HEK293T (cell line): ENCODE results near the gene ZSCAN4.

ENCODE experiments used
- CTBP1 ChIP-seq: fragments of 450-650 bp; IDR thresholded peaks from 2 replicates; pipeline ENCODE4 v1.6.1; 2016; ENCODE audit warnings: borderline replicate concordance
- FOXA1 ChIP-seq: fragments of 450-650 bp; IDR thresholded peaks from 2 replicates; pipeline ENCODE4 v1.6.1; 2016; ENCODE audit warnings: mild to moderate bottlenecking
- FOXK2 ChIP-seq: fragments of 450-650 bp; IDR thresholded peaks from 2 replicates; pipeline ENCODE4 v1.6.1; 2016; ENCODE audit warnings: mild to moderate bottlenecking
- L3MBTL2 ChIP-seq: fragments of 450-650 bp; conservative IDR thresholded peaks from 2 replicates; pipeline ENCODE4 v1.6.1; 2016; ENCODE audit warnings: mild to moderate bottlenecking
- LEF1 ChIP-seq: fragments of 450-650 bp; IDR thresholded peaks from 2 replicates; pipeline ENCODE4 v1.6.1; 2017; ENCODE audit warnings: mild to moderate bottlenecking, borderline replicate concordance
- NFRKB ChIP-seq: fragments of 450-650 bp; IDR thresholded peaks from 2 replicates; pipeline ENCODE4 v1.6.1; 2016; ENCODE audit warnings: mild to moderate bottlenecking, moderate library complexity
- PKNOX1 ChIP-seq: fragments of 450-650 bp; IDR thresholded peaks from 2 replicates; pipeline ENCODE4 v1.6.1; 2016
- SP1 ChIP-seq: fragments of 450-650 bp; IDR thresholded peaks from 2 replicates; pipeline ENCODE4 v1.6.1; 2017
- SUZ12 ChIP-seq: fragments of 450-650 bp; IDR thresholded peaks from 2 replicates; pipeline ENCODE4 v1.6.1; 2016; ENCODE audit warnings: mild to moderate bottlenecking
- TARDBP ChIP-seq: fragments of 450-650 bp; IDR thresholded peaks from 2 replicates; pipeline ENCODE4 v1.6.1; 2016
- ZNF384 ChIP-seq: fragments of 450-650 bp; IDR thresholded peaks from 2 replicates; pipeline ENCODE4 v1.6.1; 2016

- no peak for TF ChIP-seq PKNOX1
- TF ChIP-seq ZNF384 = no peak
- no peak for TF ChIP-seq LEF1
- TF ChIP-seq L3MBTL2 = no peak
- TF ChIP-seq SUZ12 = no peak
- TF ChIP-seq TARDBP = no peak
- no peak for TF ChIP-seq NFRKB
- no peak for TF ChIP-seq SP1
- TF ChIP-seq FOXA1 = no peak
- TF ChIP-seq CTBP1 = no peak
- TF ChIP-seq FOXK2 = no peak
These were observed 12.4 kb upstream of the ZSCAN4 start for GRCh38 chr19:57656346-57656745.
